CD4-positive, alpha-beta T cell treated with Interleukin-6 for 4 hours (primary cell): Measurements from ENCODE around the gene RASGRP1.
A peak's percentile ranks its signal among the peaks of the same experiment; 100 is the strongest.

Experiments used
- DNase-seq: peaks from one replicate; pipeline ENCODE4 v3.0.0-alpha.2; 2020; ENCODE audit warnings: mixed read lengths

Gene RASGRP1

DNA sequence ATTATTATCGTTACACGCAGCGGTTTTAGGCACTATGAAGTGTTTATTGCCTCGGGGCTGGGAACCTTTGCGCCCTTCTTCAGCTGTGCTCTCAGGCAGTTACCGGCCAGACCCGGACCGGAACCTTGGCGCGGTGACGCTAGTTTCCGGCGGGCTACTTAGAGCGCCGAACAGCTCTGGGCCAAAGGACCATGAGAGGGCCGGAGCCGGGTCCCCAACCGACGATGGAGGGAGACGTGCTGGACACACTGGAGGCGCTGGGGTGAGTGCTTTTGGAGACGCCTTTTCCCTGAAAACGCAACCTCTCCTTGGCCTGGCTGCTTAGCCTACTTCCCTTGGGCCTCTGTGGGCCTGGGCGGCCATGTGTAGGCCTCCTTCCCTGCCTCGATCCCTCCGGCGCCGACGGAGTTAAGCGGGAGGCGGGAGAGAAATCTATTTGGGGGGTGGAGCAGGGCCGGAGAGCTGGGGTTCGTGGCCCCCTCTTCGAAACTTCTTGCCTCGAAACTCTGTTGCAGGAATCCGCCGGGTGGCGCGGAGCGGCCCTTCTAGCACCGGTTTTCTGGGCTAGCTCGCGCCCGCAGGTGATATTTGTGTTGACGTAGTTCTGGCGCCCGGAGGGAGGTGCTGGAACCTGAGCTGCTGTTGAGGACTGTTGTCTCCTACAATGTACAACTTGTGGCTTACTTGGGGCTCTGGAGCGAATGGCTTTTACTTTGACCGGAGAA, 110.5 kb downstream of the RASGRP1 start, which contains the start of gene FAM98B:
TSS of gene FAM98B (plus strand) at position 157 of the 725 bp plus-strand sequence. CDS start at position 192, 35 bp downstream.
- DNase-seq = peak; percentile 82

DNA sequence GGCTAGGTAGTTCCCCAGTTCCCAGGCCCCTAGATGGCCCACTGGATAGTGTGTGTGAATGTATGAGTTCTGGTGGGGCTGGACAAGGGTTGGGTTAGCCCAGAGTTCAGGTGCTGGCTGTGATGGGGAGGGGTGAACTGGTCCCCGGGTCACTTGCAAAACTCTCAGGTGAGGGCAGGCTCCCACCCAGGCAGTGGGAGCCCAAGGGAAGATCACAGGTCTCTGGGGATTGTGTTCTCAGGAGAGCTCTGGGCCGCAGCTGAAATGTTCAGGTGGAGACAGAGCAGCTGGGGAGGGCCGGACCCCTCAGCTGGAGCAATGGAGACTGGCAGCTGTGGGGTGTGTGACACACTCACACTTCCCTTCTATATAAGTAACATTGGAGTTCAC, 123.5 kb downstream of the RASGRP1 start:
- no peak for DNase-seq

DNA sequence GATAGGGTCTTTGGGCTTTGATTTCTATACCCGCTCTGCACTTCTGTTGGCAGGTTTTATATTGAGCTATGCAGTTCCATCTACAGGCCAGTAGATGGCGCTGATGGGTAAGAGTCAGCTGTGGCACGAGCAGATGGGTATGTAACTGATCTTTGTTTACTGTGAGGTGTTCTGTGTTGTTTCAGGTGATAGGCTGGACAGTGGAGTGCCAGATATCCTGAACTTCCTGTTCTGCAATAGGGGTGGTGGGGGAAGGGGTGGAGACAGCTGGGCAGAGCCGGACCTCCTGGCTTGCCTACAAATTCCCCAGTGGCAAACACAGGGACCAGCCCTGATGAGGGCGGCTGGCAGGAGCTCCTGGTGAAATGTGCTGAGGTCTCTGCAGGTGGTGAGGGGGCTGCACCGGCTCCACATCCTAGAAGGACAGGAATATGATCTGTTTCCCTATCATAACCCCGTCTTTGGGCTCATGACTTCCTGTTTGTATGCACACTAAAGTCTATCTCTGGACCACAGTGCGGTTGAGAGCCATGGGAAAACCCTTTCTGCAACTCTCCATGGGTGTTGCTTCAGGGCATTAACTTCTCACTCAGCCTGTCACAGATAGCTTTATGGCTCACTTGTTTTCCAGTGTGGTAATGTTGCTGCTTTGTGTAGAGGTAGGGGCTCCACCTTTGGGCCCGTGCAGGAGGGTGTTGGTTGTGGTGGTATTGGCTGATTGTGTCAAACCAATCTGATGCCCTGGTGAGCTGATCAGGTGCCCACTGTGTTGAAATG, 124.1 kb downstream of the RASGRP1 start:
- DNase-seq = peak; percentile 67
